ENCODE data around the gene HOXC11.
A peak's percentile ranks its signal among the peaks of the same experiment; 100 is the strongest.

HOXC11 gene

GRCh38 chr12:53975479-53976152 is 2.7 kb downstream of the HOXC11 start:
- intact Hi-C loops (cut with DNase I; ENCODE audit: low total_unique reads): loop anchor here (10.0 kb wide), 1 partner anchor 389 kb away; the partner anchor contains the start of gene GPR84
- DNase-seq: no peak
- H3K27ac ChIP-seq: peak overlapping the region; percentile 93 to 98
- no peaks in the 10 kb centered on the region for H3K27me3 ChIP-seq
- H3K4me3 ChIP-seq: peak overlapping the region; percentile 75 to 85
- TF ChIP-seq CTCF (IDR thresholded peaks at IDR 0.05): no peak
- H3K36me3 ChIP-seq: no peaks in the 10 kb centered on the region
- peaks cover 0 to 64% (median 41%) of the 10 kb centered on the region in 4 donors for H3K4me1 ChIP-seq
- H3K9me3 ChIP-seq: no peaks in the 10 kb centered on the region

GRCh38 chr12:53976172-53976822 is 3.4 kb downstream of the HOXC11 start:
- no peaks in the 10 kb centered on the region for H3K9me3 ChIP-seq
- peak overlapping the region; percentile 93 to 98 for H3K27ac ChIP-seq
- H3K4me1 ChIP-seq: peaks cover 0 to 64% (median 39%) of the 10 kb centered on the region in 4 donors
- no peaks in the 10 kb centered on the region for H3K27me3 ChIP-seq
- intact Hi-C loops (cut with DNase I; ENCODE audit: low total_unique reads): loop anchor here (10.0 kb wide), 1 partner anchor 389 kb away; the partner anchor contains the start of gene GPR84
- no peaks in the 10 kb centered on the region for H3K36me3 ChIP-seq
- no peak for DNase-seq
- TF ChIP-seq CTCF (IDR thresholded peaks at IDR 0.05): no peak
- H3K4me3 ChIP-seq: peak overlapping the region in 1 of 2 donors; percentile 29

DNA sequence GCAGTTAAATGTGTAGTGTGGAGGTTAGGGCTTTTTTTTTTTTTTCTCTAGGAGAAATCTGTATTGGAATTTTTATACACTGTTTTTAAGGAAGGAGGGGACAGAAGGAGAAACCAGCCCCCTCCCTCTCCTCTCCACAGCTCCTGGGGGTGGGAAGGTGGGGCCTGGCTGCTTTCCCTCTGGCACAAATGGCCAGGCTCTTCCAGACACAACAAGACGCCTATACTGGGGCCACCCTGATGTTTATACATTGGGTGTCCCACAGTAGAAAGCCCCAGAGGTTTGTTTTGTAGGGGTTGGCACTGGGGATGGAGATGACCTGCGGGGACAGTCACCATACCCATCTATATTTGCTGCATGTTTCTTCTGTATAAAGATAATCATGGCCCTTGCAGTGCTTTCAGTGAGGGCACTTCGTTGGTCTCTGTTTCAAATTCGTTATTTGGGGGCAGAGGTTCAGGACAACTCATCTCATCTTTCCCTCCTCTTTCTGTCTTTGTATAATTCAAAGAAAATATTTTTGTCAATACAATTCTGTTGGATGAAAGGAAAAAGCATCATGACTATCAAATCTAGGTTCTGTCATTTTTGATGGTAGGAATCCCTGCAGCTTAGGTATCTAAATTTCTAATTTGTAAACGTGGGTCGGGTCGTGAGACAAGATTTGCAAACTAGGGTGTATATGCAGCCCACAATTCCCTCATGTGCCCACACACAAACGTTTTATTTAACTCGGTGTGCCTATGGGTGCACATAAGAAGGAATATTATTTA is 4.1 kb downstream of the HOXC11 start:
- Histone ChIP-seq H3K4me1 (peaks cover 0 to 57% (median 38%) of the 10 kb centered on the region in 4 donors), H3K27ac (peak overlapping the region; percentile 93 to 98)

GRCh38 chr12:53977596-53978445 is 4.9 kb downstream of the HOXC11 start:
- TF ChIP-seq CTCF (IDR thresholded peaks at IDR 0.05): no peak
- Histone ChIP-seq H3K4me3 (peak overlapping the region in 1 of 2 donors; percentile 9), H3K4me1 (peaks cover 0 to 55% (median 37%) of the 10 kb centered on the region in 4 donors), H3K9me3 (no peaks in the 10 kb centered on the region), H3K27ac (peak overlapping the region; percentile 93 to 98), H3K27me3 (no peaks in the 10 kb centered on the region), H3K36me3 (no peaks in the 10 kb centered on the region)
- intact Hi-C loops (cut with DNase I; ENCODE audit: low total_unique reads): loop anchor here (10.0 kb wide), 1 partner anchor 387 kb away; the partner anchor contains the start of gene GPR84
- no peak for DNase-seq

More for the DNA sequence above, 4.1 kb downstream of the HOXC11 start:
- no peaks in the 10 kb centered on the region for H3K36me3 ChIP-seq
- no peaks in the 10 kb centered on the region for H3K9me3 ChIP-seq
- no peaks in the 10 kb centered on the region for H3K27me3 ChIP-seq
- peak overlapping the region in 1 of 2 donors; percentile 29 for H3K4me3 ChIP-seq
- TF ChIP-seq CTCF (IDR thresholded peaks at IDR 0.05): no peak
- intact Hi-C loops (cut with DNase I; ENCODE audit: low total_unique reads): loop anchor here (10.0 kb wide), 1 partner anchor 388 kb away; the partner anchor contains the start of gene GPR84
- no peak for DNase-seq

Data from tibial artery (tissue), 4 donors.